ENCODE data around the gene EPS8L2. TPM values are rescaled to one million over a fixed set of nuclear protein-coding genes. Genes with fewer than 3 reads are reported as not detected.

EPS8L2 gene
- total RNA-seq, 1 donor from 2014 or later: 155 TPM

GRCh38 chr11:690738-691633, 15.0 kb upstream of the EPS8L2 start:
- H3K36me3 ChIP-seq: peaks cover 41% of the 10 kb centered on the region
- H3K4me3 ChIP-seq: no peak overlapping the region
- no peaks in the 10 kb centered on the region for H3K27me3 ChIP-seq
- H3K27ac ChIP-seq: no peak overlapping the region
- peaks cover 13% of the 10 kb centered on the region for H3K4me1 ChIP-seq
- ATAC-seq: no peak
- DNase-seq: no peak
- intact Hi-C loops (cut with DNase I): no loop called here
- H3K9me3 ChIP-seq: no peaks in the 10 kb centered on the region
- TF ChIP-seq CTCF (IDR thresholded peaks at IDR 0.05): no peak

- ATAC-seq (no peak), DNase-seq (no peak)
- no peaks in the 10 kb centered on the region for H3K27me3 ChIP-seq
- intact Hi-C loops (cut with DNase I): no loop called here
- no peak overlapping the region for H3K4me3 ChIP-seq
- H3K27ac ChIP-seq: no peak overlapping the region
- peaks cover 20% of the 10 kb centered on the region for H3K4me1 ChIP-seq
- peaks cover 32% of the 10 kb centered on the region for H3K36me3 ChIP-seq
- TF ChIP-seq CTCF (IDR thresholded peaks at IDR 0.05): no peak
- H3K9me3 ChIP-seq: no peaks in the 10 kb centered on the region
Observed at GRCh38 chr11:691710-692590, 14.1 kb upstream of the EPS8L2 start.

GRCh38 chr11:692824-693414, 13.1 kb upstream of the EPS8L2 start:
- TF ChIP-seq CTCF (IDR thresholded peaks at IDR 0.05): no peak
- Histone ChIP-seq H3K4me3 (peak overlapping the region; percentile 25), H3K9me3 (no peaks in the 10 kb centered on the region), H3K36me3 (peaks cover 23% of the 10 kb centered on the region), H3K27ac (no peak overlapping the region), H3K4me1 (peaks cover 30% of the 10 kb centered on the region), H3K27me3 (no peaks in the 10 kb centered on the region)
- DNase-seq: no peak
- no peak for ATAC-seq
- intact Hi-C loops (cut with DNase I): no loop called here

GRCh38 chr11:693415-693831, 12.6 kb upstream of the EPS8L2 start:
- ATAC-seq: no peak
- DNase-seq: no peak
- no peak for TF ChIP-seq CTCF (IDR thresholded peaks at IDR 0.05)
- Histone ChIP-seq H3K27ac (no peak overlapping the region), H3K27me3 (no peaks in the 10 kb centered on the region), H3K9me3 (no peaks in the 10 kb centered on the region), H3K4me1 (peaks cover 32% of the 10 kb centered on the region), H3K36me3 (peaks cover 18% of the 10 kb centered on the region), H3K4me3 (peak overlapping the region; percentile 25)
- intact Hi-C loops (cut with DNase I): no loop called here

GRCh38 chr11:693887-694562, 12.0 kb upstream of the EPS8L2 start:
- Histone ChIP-seq H3K4me1 (peaks cover 32% of the 10 kb centered on the region), H3K9me3 (no peaks in the 10 kb centered on the region), H3K4me3 (peak overlapping the region; percentile 71), H3K27me3 (no peaks in the 10 kb centered on the region), H3K36me3 (peaks cover 14% of the 10 kb centered on the region), H3K27ac (peak overlapping the region; percentile 99)
- intact Hi-C loops (cut with DNase I): no loop called here
- DNase-seq: peak; percentile 73
- ATAC-seq: no peak
- TF ChIP-seq CTCF (IDR thresholded peaks at IDR 0.05): no peak
